Activated naive CD4-positive, alpha-beta T cell treated with anti-CD3 and anti-CD28 coated beads, Interleukin-2, amount 10 ng/mL, durations not matched to agents 7 days and 5 days (primary cell): ENCODE measurements around the gene DNAJC21.

ENCODE experiments used
- CTCF ChIA-PET: fragments of 350-600 bp; sonication (Branson Sonifier 250); formaldehyde crosslinking; loops from one replicate; lab custom pipeline; 2021; ENCODE audit warnings: antibody characterized with exemption; lab: Charles Lee
- DNase-seq: peaks from one replicate; pipeline ENCODE4 v3.0.0-alpha.2; 2020
- H3K27ac Mint-ChIP-seq: one replicate; pipeline ENCODE4 v1.8.0; 2021; ENCODE audit warnings: mild to moderate bottlenecking, moderate library complexity, mixed read lengths
- H3K27me3 Mint-ChIP-seq: one replicate; pipeline ENCODE4 v1.8.0; 2021; ENCODE audit warnings: mild to moderate bottlenecking, mixed read lengths
- H3K36me3 Mint-ChIP-seq: one replicate; pipeline ENCODE4 v1.8.0; 2021; ENCODE audit warnings: mixed read lengths
- H3K4me1 Mint-ChIP-seq: one replicate; pipeline ENCODE4 v1.8.0; 2021; ENCODE audit warnings: mixed read lengths
- H3K4me3 Mint-ChIP-seq: one replicate; pipeline ENCODE4 v1.8.0; 2021; ENCODE audit warnings: mild to moderate bottlenecking, moderate library complexity, mixed read lengths
- H3K9me3 Mint-ChIP-seq: one replicate; pipeline ENCODE4 v1.8.0; 2021; ENCODE audit warnings: mixed read lengths

The DNAJC21 gene

DNA sequence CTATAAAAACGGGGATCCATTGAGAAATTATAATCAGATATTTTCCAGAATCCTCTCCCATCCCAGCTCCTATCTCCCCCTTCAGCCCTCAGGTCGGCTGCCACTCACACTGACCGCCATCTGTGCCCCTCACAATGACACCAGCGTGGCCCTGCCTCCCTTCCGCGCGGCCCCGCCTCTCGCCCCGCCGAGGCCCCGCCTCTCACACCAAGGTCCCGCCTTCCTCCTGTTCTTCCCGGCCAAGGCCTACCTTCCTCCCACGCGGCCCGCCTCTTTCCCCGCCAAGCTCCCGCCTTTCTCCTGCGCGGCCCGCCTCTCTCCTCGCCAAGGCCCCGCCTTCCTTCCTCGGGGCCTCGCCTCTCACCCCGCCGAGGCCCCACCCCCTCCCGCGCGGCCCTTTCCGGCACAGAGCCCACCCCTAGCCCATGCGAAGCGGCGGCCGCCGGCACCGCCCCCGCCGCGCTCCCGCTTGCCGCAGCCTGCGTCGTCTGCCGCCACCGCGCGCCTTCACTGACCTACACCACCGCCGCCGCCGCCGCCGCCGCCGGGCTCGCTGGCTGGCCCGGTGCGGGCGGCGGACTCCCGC, at the start of gene DNAJC21:
DNAJC21 (plus strand) TSS at position 426 of the 586 bp plus-strand sequence. CDS start 261 bp downstream, outside the sequence.
- H3K4me1 Mint-ChIP-seq = peaks cover 37% of the 10 kb centered on the region

DNA sequence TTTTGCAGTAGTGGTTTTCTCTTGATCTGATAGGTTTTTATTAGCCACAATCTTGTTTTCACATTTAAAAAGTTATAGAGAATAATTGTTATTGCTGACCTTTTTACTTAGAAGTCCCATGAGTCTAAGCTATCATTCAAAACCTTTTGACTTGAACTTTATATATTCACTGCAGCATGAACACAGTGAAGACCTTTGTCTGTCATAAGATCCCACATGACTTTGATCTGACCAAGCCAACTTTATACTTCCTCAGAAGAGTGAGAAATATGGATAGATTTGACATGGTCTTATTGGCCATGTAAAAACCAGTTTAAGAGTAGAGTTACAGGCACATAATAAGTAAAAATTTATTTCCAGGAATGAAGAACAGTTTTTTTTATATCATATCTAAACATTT, 48.1 kb upstream of the DNAJC21 start:
- no peaks in the 10 kb centered on the region for H3K36me3 Mint-ChIP-seq
- H3K27ac Mint-ChIP-seq = no peak overlapping the region
- H3K9me3 Mint-ChIP-seq = peaks cover under 1% of the 10 kb centered on the region
- CTCF ChIA-PET = no interaction called here
- H3K4me3 Mint-ChIP-seq = no peak overlapping the region
- H3K4me1 Mint-ChIP-seq = no peaks in the 10 kb centered on the region
- H3K27me3 Mint-ChIP-seq = peaks cover 7% of the 10 kb centered on the region
- DNase-seq = no peak

More for the DNA sequence above, at the start of gene DNAJC21:
- DNase-seq = peak; percentile 98
- H3K9me3 Mint-ChIP-seq = no peaks in the 10 kb centered on the region
- no peaks in the 10 kb centered on the region for H3K27me3 Mint-ChIP-seq
- peak within 1 kb of the TSS; percentile 98 for H3K4me3 Mint-ChIP-seq
- H3K27ac Mint-ChIP-seq = peak within 1 kb of the TSS; percentile 97
- CTCF ChIA-PET = interaction anchor here (1.4 to 1.8 kb wide), 3 partner anchors 12 to 29 kb away, joined by 5 to 6 read pairs (median 5); partner anchors contain the start of genes BRIX1 and RAD1
- peaks cover 21% of the 10 kb centered on the region for H3K36me3 Mint-ChIP-seq

DNA sequence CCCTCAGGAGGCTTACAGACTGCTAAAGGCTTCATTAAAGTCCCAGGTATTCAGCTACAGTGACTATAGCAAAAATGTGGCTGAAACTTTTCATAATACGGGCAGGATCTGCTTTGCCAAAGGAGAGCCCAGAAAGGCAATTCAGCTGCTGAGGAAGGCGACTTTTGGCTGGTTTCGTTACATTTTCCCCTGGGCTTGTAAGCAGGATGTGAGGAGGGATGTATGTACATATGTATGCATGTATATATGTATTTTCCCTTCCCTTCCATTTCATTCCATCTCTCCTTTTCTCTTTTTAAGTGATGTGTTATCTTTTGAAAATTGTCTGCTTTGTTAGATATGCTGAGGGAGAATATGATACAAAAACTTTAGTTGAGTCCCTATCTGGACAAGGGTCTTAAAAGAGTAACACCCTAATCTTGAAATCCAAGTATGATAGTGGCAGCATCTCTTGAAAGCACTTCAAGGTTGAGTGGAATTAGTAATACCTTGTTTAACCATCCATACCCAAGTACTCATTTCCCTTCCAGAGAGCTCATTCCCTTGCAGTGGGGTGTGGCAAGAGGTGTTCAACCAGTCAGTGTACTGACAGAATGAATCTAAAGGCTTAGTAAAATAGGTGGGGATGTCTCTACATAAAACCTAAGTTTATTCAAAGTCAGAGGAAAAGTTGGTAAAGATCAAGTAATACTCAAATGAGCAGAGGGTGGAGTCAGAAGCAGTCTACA, 42.8 kb upstream of the DNAJC21 start:
- no peaks in the 10 kb centered on the region for H3K36me3 Mint-ChIP-seq
- no peaks in the 10 kb centered on the region for H3K4me1 Mint-ChIP-seq
- H3K9me3 Mint-ChIP-seq = no peaks in the 10 kb centered on the region
- CTCF ChIA-PET = interaction anchor here (1.0 to 1.1 kb wide), 2 partner anchors 12 to 401 kb away, joined by 3 read pairs; no protein-coding TSS in a partner anchor
- no peak for DNase-seq
- H3K27me3 Mint-ChIP-seq = peaks cover 3% of the 10 kb centered on the region
- no peak overlapping the region for H3K27ac Mint-ChIP-seq
- H3K4me3 Mint-ChIP-seq = no peak overlapping the region

DNA sequence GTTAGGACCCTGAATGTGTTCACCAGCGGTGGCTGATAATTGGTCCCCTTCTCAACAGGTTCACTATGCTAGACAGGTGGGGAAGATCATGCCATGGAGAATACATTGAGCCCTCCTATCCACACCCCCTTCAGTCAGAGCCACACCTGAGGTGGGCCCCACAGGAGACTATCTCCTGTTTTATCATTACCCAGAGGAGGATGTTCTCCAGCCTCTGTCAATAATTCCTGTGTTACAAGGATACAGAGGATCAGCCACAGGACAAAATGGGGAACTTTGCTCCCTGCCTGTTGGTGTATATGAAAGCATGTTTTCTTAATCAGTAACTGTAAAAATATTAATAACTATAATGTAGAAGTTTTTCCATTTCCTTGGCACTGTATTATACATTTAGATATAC, 40.0 kb upstream of the DNAJC21 start:
- H3K4me1 Mint-ChIP-seq = no peaks in the 10 kb centered on the region
- H3K4me3 Mint-ChIP-seq = no peak overlapping the region
- H3K36me3 Mint-ChIP-seq = no peaks in the 10 kb centered on the region
- H3K27ac Mint-ChIP-seq = no peak overlapping the region
- H3K9me3 Mint-ChIP-seq = no peaks in the 10 kb centered on the region
- H3K27me3 Mint-ChIP-seq = no peaks in the 10 kb centered on the region
- CTCF ChIA-PET = no interaction called here
- DNase-seq = no peak

DNA sequence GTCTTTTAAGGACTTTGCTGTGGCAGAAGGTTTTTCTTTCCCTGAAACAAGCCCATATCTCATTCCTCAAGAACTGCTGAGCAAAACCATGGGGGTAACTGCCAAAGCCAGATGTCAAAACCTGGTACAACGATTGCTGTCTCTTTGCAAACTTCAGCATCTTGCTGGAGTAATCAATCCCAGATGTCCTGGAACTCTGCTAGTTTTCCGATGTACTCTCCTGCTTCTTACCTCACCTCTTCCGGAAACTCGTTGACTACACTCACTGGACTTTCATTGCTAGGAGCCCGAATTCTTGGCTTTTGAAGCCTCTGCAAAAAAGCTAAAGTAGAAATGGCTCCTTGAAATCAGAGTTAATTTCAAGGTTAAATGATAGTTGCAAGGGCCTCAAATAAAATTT, 37.4 kb upstream of the DNAJC21 start:
- CTCF ChIA-PET = interaction anchor here (1.9 kb wide), 1 partner anchor 406 kb away, joined by 6 read pairs; no protein-coding TSS in a partner anchor
- no peaks in the 10 kb centered on the region for H3K27me3 Mint-ChIP-seq
- no peak overlapping the region for H3K4me3 Mint-ChIP-seq
- H3K36me3 Mint-ChIP-seq = no peaks in the 10 kb centered on the region
- no peak for DNase-seq
- H3K9me3 Mint-ChIP-seq = no peaks in the 10 kb centered on the region
- no peak overlapping the region for H3K27ac Mint-ChIP-seq
- no peaks in the 10 kb centered on the region for H3K4me1 Mint-ChIP-seq

DNA sequence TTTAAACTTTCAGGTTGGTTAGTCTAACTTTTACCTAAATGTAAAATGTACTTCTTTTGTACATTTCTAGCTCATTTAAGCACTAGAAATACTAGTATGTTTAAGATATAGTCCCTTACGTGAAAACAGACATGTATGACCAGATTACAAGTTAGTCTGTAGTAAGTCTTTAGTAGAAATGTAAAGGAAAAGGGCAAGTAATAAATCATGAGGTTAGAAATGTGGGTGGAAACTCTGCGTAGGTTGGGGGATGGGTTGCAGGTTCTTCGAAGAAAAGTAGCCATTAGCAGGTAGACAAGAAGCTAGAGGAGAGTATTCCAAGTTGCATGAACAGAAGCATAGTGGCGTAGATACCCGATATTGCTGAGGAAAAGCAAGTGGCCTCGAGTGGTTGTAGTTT, 36.9 kb upstream of the DNAJC21 start:
- Mint-ChIP-seq H3K9me3 (no peaks in the 10 kb centered on the region), H3K4me3 (no peak overlapping the region), H3K27me3 (no peaks in the 10 kb centered on the region), H3K36me3 (no peaks in the 10 kb centered on the region), H3K27ac (no peak overlapping the region), H3K4me1 (no peaks in the 10 kb centered on the region)
- CTCF ChIA-PET = interaction anchor here (1.9 kb wide), 1 partner anchor 406 kb away, joined by 6 read pairs; no protein-coding TSS in a partner anchor
- no peak for DNase-seq

DNA sequence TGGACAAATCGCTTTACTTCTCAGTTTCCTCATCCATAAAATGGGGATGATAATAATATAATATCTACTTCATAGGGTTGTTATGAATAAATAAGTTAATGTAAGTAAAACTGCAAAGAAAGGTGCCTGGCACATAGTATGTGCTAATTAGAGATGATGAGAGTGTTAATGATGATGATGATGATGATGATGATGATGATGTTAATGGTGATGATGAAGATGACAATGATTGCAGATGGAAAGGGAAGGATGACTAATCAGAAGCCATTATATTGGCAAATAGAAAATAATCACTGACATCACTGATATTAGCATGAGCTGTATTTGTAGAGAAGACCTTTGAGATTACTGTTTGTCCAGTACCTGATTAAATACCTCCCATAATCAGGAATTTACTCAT, 34.6 kb upstream of the DNAJC21 start:
- H3K4me3 Mint-ChIP-seq = no peak overlapping the region
- no peaks in the 10 kb centered on the region for H3K4me1 Mint-ChIP-seq
- no peaks in the 10 kb centered on the region for H3K36me3 Mint-ChIP-seq
- H3K9me3 Mint-ChIP-seq = no peaks in the 10 kb centered on the region
- CTCF ChIA-PET = interaction anchor here (1.2 kb wide), 1 partner anchor 371 kb away, joined by 3 read pairs; no protein-coding TSS in a partner anchor
- H3K27me3 Mint-ChIP-seq = no peaks in the 10 kb centered on the region
- no peak overlapping the region for H3K27ac Mint-ChIP-seq
- no peak for DNase-seq

DNA sequence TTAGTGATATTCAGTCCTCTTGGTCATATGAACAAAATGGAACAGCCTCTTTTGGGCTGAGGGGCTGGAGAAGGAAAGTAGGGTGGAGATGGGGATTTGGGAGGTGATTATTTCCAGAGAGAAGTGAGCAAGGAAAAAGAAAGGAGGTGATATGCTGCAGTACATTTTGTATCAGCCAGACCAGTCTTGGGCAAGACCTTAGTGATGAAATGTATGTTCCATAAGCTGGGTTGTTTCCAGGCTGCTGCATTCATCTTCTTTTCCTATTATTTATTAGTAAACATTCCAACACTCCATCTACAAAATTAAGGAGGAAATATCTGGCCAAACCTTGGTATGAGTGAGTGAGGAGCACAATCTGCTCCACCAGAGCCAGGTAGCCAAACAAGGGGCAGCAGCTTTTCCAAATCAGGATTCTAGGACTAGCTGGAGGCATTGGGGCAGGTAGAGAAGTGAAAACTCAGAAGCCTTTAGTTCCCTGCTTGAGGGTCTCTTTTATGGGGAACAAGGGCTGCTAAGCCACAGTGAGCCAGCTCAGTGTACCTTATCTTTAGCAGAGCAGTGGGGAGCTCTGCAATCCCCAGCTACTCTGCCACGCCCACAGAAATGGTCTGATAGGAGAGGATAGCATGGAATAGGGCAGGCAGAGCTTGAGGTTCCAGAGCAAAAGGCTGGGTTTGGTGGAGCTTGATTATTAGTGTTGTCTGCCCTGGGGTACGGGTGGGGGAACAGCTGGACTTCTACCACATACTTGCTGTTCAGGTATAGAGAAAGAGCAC, 33.5 kb upstream of the DNAJC21 start:
- DNase-seq = no peak
- Mint-ChIP-seq H3K27ac (no peak overlapping the region), H3K9me3 (no peaks in the 10 kb centered on the region), H3K4me3 (no peak overlapping the region), H3K4me1 (no peaks in the 10 kb centered on the region), H3K36me3 (no peaks in the 10 kb centered on the region), H3K27me3 (no peaks in the 10 kb centered on the region)
- CTCF ChIA-PET = interaction anchor here (1.2 to 1.8 kb wide), 3 partner anchors 372 to 409 kb away, joined by 3 to 15 read pairs (median 4); no protein-coding TSS in a partner anchor

DNA sequence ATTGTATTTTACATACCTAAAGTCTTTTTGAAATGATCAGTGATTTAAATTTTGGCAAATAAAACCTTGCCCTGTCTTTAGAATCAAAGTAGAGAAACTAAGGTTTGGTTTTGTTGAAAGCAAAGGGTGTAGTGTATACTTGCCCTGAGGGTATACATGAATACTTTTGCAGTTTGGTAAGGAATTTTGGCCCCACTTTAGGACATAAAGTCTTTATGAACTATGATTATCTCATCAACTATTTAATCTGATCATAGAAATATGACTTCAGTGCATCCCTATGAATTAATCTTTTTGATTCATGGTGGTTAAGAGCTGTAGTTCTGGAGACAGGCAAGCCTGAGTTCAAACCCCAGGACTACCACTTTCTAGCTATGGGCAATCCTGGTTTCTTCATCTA, 31.7 kb upstream of the DNAJC21 start:
- CTCF ChIA-PET = interaction anchor here (0.8 to 2.1 kb wide), 11 partner anchors 14 to 423 kb away, joined by 3 to 32 read pairs (median 4); no protein-coding TSS in a partner anchor
- no peaks in the 10 kb centered on the region for H3K4me1 Mint-ChIP-seq
- DNase-seq = no peak
- H3K9me3 Mint-ChIP-seq = no peaks in the 10 kb centered on the region
- H3K36me3 Mint-ChIP-seq = no peaks in the 10 kb centered on the region
- H3K4me3 Mint-ChIP-seq = no peak overlapping the region
- no peak overlapping the region for H3K27ac Mint-ChIP-seq
- H3K27me3 Mint-ChIP-seq = no peaks in the 10 kb centered on the region

DNA sequence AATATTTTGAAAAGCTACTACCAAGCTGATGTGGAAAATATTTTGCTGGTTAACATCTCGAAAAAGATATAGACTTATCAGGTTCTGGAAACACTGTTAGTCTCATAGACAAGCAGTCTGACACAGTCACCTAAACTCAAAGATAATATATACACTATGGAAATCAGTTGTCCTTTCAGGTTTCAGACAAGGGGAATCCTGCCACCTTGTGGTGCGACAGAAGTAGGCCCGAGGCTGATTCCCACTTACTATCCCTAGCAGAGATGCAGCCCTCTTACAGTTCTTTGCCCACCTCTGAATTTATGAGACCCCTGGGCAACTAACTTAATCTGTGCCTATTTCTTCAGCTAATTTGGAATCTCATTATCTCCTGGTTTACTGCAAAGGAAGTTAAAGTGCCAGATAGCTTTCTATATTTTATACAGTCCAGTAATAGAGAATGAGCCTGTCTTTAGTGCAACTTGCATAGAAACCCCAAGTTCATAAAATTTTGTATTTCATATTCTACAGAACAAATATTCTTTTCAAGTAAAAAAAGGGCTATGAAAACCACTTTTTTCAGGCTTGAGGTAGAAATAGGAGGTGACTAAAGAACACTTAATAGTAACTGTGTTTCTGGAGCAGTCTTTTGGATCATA, 31.0 kb upstream of the DNAJC21 start:
- no peaks in the 10 kb centered on the region for H3K27me3 Mint-ChIP-seq
- CTCF ChIA-PET = interaction anchor here (0.6 to 2.1 kb wide), 20 partner anchors 8 to 588 kb away, joined by 3 to 32 read pairs (median 4); partner anchors contain the start of gene RAD1
- no peak overlapping the region for H3K27ac Mint-ChIP-seq
- H3K4me3 Mint-ChIP-seq = no peak overlapping the region
- no peaks in the 10 kb centered on the region for H3K9me3 Mint-ChIP-seq
- peak; percentile 71 for DNase-seq
- H3K36me3 Mint-ChIP-seq = no peaks in the 10 kb centered on the region
- H3K4me1 Mint-ChIP-seq = no peaks in the 10 kb centered on the region

DNA sequence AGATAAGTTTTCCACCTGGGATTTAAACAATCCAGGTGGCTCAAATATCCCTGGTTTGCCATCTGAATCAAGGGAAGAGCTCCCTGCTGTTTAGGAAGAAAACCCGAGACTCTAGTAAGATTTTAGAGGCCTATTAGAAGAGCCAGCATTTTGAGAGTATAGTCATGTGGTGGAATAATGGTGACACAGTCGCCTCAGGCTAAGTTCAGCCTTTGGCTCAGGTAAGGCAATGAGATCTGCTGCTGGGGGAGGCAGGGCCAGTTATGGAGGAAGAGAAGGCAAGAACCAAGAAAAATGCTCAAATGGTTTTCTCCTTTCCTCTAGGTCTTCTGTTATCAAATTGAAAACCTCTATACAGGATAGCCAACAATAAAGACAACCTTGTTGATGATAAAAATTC, 30.3 kb upstream of the DNAJC21 start:
- Mint-ChIP-seq H3K4me3 (no peak overlapping the region), H3K4me1 (no peaks in the 10 kb centered on the region), H3K27me3 (no peaks in the 10 kb centered on the region), H3K9me3 (no peaks in the 10 kb centered on the region), H3K36me3 (no peaks in the 10 kb centered on the region), H3K27ac (no peak overlapping the region)
- CTCF ChIA-PET = interaction anchor here (0.6 to 2.1 kb wide), 16 partner anchors 8 to 587 kb away, joined by 3 to 32 read pairs (median 4); partner anchors contain the start of gene RAD1
- DNase-seq = no peak

DNA sequence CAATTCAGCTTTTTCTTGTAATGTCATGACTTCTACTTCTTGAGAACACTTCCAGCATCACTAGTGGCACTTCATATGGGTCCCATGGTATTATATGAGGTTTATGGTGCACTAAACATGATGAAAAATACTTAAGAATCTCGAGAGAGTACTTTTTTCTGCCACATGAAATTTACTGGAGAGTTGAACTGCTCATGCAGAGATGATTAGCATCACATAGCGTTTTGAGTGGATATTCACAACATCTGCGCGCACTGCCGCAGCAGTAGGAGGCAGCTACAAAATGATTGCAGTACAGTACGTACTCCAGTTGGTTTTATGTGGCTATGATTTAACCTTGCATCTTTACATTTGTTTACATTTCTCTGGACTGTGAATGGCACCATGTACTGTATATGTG, 28.7 kb upstream of the DNAJC21 start:
- no peaks in the 10 kb centered on the region for H3K4me1 Mint-ChIP-seq
- H3K4me3 Mint-ChIP-seq = no peak overlapping the region
- CTCF ChIA-PET = interaction anchor here (0.8 to 1.4 kb wide), 6 partner anchors 10 to 416 kb away, joined by 3 to 6 read pairs (median 4); no protein-coding TSS in a partner anchor

DNA sequence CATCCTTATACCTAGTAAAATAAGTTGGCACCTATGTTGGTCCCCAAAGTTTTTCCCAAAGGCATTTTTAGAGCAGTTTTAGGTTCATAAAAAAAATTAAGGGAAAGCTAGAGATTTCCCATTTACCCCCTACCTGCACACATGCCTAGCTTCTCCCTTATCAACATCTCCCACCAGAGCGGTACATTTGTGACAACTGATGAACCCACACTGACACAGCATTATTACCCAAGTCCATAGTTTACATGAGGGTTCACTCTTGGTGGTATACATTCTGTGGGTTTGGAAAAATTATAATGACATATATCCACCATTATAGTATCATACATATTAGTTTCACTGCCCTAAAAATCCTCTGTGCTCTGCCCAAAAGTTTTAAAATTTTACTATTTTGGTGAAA, 26.1 kb upstream of the DNAJC21 start:
- no peaks in the 10 kb centered on the region for H3K27me3 Mint-ChIP-seq
- H3K27ac Mint-ChIP-seq = no peak overlapping the region
- no peaks in the 10 kb centered on the region for H3K9me3 Mint-ChIP-seq

More for the DNA sequence above, 28.7 kb upstream of the DNAJC21 start:
- H3K36me3 Mint-ChIP-seq = peaks cover 3% of the 10 kb centered on the region
- H3K9me3 Mint-ChIP-seq = no peaks in the 10 kb centered on the region
- H3K27ac Mint-ChIP-seq = no peak overlapping the region
- no peaks in the 10 kb centered on the region for H3K27me3 Mint-ChIP-seq
- no peak for DNase-seq

More for the DNA sequence above, 26.1 kb upstream of the DNAJC21 start:
- H3K36me3 Mint-ChIP-seq = peaks cover 6% of the 10 kb centered on the region
- CTCF ChIA-PET = interaction anchor here (1.5 to 1.9 kb wide), 3 partner anchors 380 to 428 kb away, joined by 5 to 7 read pairs (median 6); no protein-coding TSS in a partner anchor
- H3K4me3 Mint-ChIP-seq = no peak overlapping the region
- DNase-seq = no peak
- H3K4me1 Mint-ChIP-seq = no peaks in the 10 kb centered on the region
